ENCODE measurements around the gene RNF41.

GRCh38 chr12:56188131-56188777, 33.5 kb downstream of the RNF41 start:
- no peak for TF ChIP-seq CTCF (IDR thresholded peaks at IDR 0.05; ENCODE audit: low read depth, low read length, poor library complexity, severe bottlenecking)
- no peak for TF ChIP-seq EZH2phosphoT487 (IDR thresholded peaks at IDR 0.05; ENCODE audit: borderline replicate concordance, low read length)
